ENCODE measurements around the gene C19orf53. TPM values are rescaled to one million over a fixed set of nuclear protein-coding genes. Genes with fewer than 3 reads are reported as not detected.

C19orf53 gene
- polyA plus RNA-seq, 3 donors: 125 to 156 (median 132) TPM

- peak overlapping the region; percentile 98 for H3K4me2 ChIP-seq (replicated peaks; ENCODE audit: extremely low read depth, low read length, poor library complexity, severe bottlenecking)
- Mint-ChIP-seq H3K27ac (peak overlapping the region; percentile 32 to 93 (median 82)), H3K36me3 (peaks cover 2 to 9% of the 10 kb centered on the region in 2 donors), H3K9me3 (peaks cover 0 to 2% (median 0%) of the 10 kb centered on the region in 7 donors), H3K27me3 (ENCODE audit: low read depth in 3 of 3) (peaks cover 0 to 9% (median 0%) of the 10 kb centered on the region in 3 donors), H3K4me1 (peaks cover 31% of the 10 kb centered on the region), H3K4me3 (peak overlapping the region in 1 of 2 donors; percentile 30)
- no peak for TF ChIP-seq CTCF (IDR thresholded peaks at IDR 0.05)
- H3K36me3 ChIP-seq (replicated peaks in 1 of 2; ENCODE audit: control insufficient read depth in 1 of 2, insufficient read depth in 2 of 2, low read length in 2 of 2): no peaks in the 10 kb centered on the region
- H3K4me3 ChIP-seq (replicated peaks in 1 of 3; ENCODE audit: low read depth in 2 of 3, low read length in 3 of 3): peak overlapping the region in 1 of 3 experiments; percentile 91
- no CpG with 5 or more reads among the region's 4 CpGs for WGBS (ENCODE audit: insufficient coverage)
- no peaks in the 10 kb centered on the region for H4K20me1 ChIP-seq (ENCODE audit: insufficient read depth, low read length)
- H2AFZ ChIP-seq (ENCODE audit: insufficient read depth, low read depth, low read length, poor library complexity, severe bottlenecking): peak overlapping the region; percentile 10
- H3K4me1 ChIP-seq (ENCODE audit: control insufficient read depth in 1 of 2, insufficient read depth in 2 of 2, low read length in 2 of 2): peaks cover 26 to 27% of the 10 kb centered on the region in 2 donors
- peak overlapping the region; percentile 81 for H3K9ac ChIP-seq (ENCODE audit: insufficient read depth, low read length, poor library complexity, severe bottlenecking)
- H3K9me3 ChIP-seq (replicated peaks in 1 of 2; ENCODE audit: control insufficient read depth in 1 of 2, insufficient read depth in 1 of 2, low read length in 2 of 2): no peaks in the 10 kb centered on the region
- H3K27ac ChIP-seq (ENCODE audit: low read depth in 1 of 2, low read length in 2 of 2): peak overlapping the region; percentile 29 to 90
- no peaks in the 10 kb centered on the region for H3K27me3 ChIP-seq (ENCODE audit: control insufficient read depth in 2 of 2, insufficient read depth in 2 of 2, low read length in 2 of 2)
- no peaks in the 10 kb centered on the region for H3K79me2 ChIP-seq (ENCODE audit: insufficient read depth, low read length)
- intact Hi-C loops (cut with micrococcal nuclease): loop anchor here in 1 of 2 donors (5.0 kb wide), 2 partner anchors 35 to 65 kb away; no protein-coding TSS in a partner anchor
- no peak for DNase-seq
These were observed 22.8 kb downstream of the C19orf53 start for GRCh38 chr19:13797058-13797440.

- H3K4me2 ChIP-seq (replicated peaks; ENCODE audit: extremely low read depth, low read length, poor library complexity, severe bottlenecking): no peak overlapping the region
- no peaks in the 10 kb centered on the region for H3K79me2 ChIP-seq (ENCODE audit: insufficient read depth, low read length)
- H3K27ac Mint-ChIP-seq: peak overlapping the region in 3 of 7 donors; percentile 6 to 70 (median 65)
- H3K4me3 ChIP-seq (replicated peaks in 1 of 3; ENCODE audit: low read depth in 2 of 3, low read length in 3 of 3): no peak overlapping the region
- H3K4me3 Mint-ChIP-seq: no peak overlapping the region
- peaks cover 26 to 27% of the 10 kb centered on the region in 2 donors for H3K4me1 ChIP-seq (ENCODE audit: control insufficient read depth in 1 of 2, insufficient read depth in 2 of 2, low read length in 2 of 2)
- H3K9me3 ChIP-seq (replicated peaks in 1 of 2; ENCODE audit: control insufficient read depth in 1 of 2, insufficient read depth in 1 of 2, low read length in 2 of 2): no peaks in the 10 kb centered on the region
- no CpG with 5 or more reads among the region's 7 CpGs for WGBS (ENCODE audit: insufficient coverage)
- peak in 2 of 3 donors; percentile 20 to 26 for DNase-seq
- H2AFZ ChIP-seq (ENCODE audit: insufficient read depth, low read depth, low read length, poor library complexity, severe bottlenecking): no peak overlapping the region
- intact Hi-C loops (cut with micrococcal nuclease): loop anchor here in 1 of 2 donors (5.0 kb wide), 2 partner anchors 34 to 66 kb away; no protein-coding TSS in a partner anchor
- no peaks in the 10 kb centered on the region for H4K20me1 ChIP-seq (ENCODE audit: insufficient read depth, low read length)
- H3K9ac ChIP-seq (ENCODE audit: insufficient read depth, low read length, poor library complexity, severe bottlenecking): no peak overlapping the region
- peaks cover 31% of the 10 kb centered on the region for H3K4me1 Mint-ChIP-seq
- H3K27me3 ChIP-seq (ENCODE audit: control insufficient read depth in 2 of 2, insufficient read depth in 2 of 2, low read length in 2 of 2): no peaks in the 10 kb centered on the region
- H3K27ac ChIP-seq (ENCODE audit: low read depth in 1 of 2, low read length in 2 of 2): no peak overlapping the region
- H3K36me3 ChIP-seq (replicated peaks in 1 of 2; ENCODE audit: control insufficient read depth in 1 of 2, insufficient read depth in 2 of 2, low read length in 2 of 2): no peaks in the 10 kb centered on the region
- peaks cover 0 to 9% (median 0%) of the 10 kb centered on the region in 3 donors for H3K27me3 Mint-ChIP-seq (ENCODE audit: low read depth in 3 of 3)
- H3K9me3 Mint-ChIP-seq: peaks cover 0 to 2% (median 0%) of the 10 kb centered on the region in 7 donors
- TF ChIP-seq CTCF (IDR thresholded peaks at IDR 0.05): no peak
- peaks cover 2 to 12% of the 10 kb centered on the region in 2 donors for H3K36me3 Mint-ChIP-seq
These were observed 23.6 kb downstream of the C19orf53 start for GRCh38 chr19:13797870-13798269.
